Activated CD4-positive, alpha-beta T cell treated with anti-CD3 and anti-CD28 coated beads, Interleukin-2, Interleukin-4, amounts not matched to agents 100 ng/mL and 50 ng/mL, durations not matched to agents 16 hours and 8 hours (primary cell): ENCODE measurements around the gene PHF23.

ENCODE experiments used
- DNase-seq: peaks from one replicate; pipeline ENCODE4 v3.0.0-alpha.2; 2020; ENCODE audit warnings: low spot score

The PHF23 gene

DNA sequence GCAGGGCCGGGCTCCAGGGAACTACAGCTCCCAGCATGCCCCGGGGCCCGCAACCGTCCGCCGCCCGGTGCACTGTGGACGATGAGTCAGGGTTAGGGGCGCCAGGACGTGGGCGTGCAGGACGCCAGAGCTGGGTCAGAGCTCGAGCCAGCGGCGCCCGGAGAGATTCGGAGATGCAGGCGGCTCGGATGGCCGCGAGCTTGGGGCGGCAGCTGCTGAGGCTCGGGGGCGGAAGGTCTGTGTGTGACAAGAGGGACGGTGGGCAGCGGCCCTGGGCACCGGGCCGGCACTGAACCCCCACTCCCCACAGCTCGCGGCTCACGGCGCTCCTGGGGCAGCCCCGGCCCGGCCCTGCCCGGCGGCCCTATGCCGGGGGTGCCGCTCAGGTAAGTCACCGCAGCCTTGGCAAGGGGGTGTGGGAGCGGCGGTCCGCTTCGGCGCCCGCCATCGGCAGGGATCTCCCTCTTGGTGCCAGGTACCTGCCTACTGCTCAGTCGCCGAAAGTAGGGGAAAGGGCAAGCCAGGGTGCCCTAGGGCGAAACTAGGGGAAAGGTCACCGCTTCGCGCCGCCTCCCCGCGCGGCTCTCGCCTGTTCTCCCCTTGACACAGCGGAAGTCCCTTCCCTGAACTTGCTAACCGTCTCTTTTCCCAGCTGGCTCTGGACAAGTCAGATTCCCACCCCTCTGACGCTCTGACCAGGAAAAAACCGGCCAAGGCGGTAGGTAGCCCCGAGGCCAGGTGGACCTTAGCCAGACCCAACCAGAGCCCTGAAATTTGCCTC, 19.3 kb downstream of the PHF23 start, which contains the start of the genes ACADVL and DLG4:
Gene ACADVL (plus strand): TSS at position 127 of the 781 bp plus-strand sequence. CDS start 47 bp downstream, at position 174.
Gene DLG4 (minus strand): TSS at position 25 of the 781 bp plus-strand sequence.
- DNase-seq: peak; percentile 85

- no peak for DNase-seq
Observed at GRCh38 chr17:7219229-7219811, 19.9 kb downstream of the PHF23 start.

- DNase-seq: no peak
Observed at GRCh38 chr17:7218758-7219157, 20.5 kb downstream of the PHF23 start.

DNA sequence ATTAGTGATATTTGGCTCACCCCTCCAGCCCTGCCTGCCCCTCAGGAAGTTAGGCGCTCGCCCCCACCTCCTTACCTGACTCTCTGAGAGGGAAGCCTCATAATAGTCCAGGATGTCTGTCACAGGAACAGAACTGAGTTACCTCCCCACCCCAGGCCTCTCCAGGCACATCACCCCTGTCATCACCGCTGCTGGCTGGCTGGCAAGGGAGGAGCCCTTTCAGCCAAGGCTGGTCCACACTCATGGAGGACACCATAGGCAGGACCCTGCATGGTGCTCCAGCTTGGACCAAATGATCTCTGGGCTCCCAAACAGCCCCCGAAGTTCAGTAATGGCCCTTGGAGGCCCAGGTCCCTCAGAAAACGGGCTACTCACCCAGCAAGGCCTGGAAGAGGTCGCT, 21.1 kb downstream of the PHF23 start:
- no peak for DNase-seq

GRCh38 chr17:7217113-7217987, 21.9 kb downstream of the PHF23 start:
- no peak for DNase-seq

DNA sequence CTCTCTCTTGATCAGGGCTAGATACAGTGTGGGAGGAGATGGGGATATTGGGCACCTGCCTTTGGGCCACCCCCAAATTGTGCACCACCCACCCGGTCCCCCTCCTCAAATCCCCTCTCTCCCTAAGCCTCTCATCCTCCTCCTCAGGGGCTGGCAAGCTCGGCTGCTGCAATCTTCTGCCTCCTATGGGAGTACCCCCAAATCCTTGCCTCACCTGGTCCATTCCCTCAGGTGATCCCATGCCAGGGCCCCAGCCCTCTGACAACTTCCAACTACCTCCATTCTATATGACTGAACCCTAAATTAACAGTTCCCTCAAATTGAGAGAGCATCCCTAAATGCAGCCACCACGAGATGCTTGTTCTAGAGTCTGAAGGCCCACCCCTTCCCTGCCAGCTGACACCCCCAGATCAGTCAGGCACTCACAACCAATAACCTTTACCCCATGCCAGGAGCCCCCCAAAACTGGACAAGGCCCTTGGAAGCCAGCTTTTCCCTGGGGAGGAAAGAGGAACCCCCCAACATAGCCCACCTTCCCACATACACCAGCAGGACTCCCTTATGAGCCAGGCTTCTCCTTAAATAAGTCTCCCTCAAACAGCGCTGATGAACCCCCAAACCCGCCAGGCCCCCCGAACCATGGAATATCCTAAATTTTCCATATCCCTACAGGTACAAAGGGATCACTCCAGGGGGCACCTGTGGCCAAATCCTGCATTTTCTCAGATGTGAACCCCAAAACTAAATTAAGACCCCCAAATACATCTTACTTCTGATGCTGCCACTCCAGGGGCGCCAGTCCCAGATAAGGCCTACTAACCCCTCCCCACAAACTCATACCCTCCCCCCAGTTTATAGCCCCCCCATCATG, 22.8 kb downstream of the PHF23 start:
- DNase-seq: no peak

- DNase-seq: no peak
Observed at GRCh38 chr17:7215652-7216180, 23.5 kb downstream of the PHF23 start.

- DNase-seq: no peak
Observed at GRCh38 chr17:7215136-7215638, 24.1 kb downstream of the PHF23 start.

DNA sequence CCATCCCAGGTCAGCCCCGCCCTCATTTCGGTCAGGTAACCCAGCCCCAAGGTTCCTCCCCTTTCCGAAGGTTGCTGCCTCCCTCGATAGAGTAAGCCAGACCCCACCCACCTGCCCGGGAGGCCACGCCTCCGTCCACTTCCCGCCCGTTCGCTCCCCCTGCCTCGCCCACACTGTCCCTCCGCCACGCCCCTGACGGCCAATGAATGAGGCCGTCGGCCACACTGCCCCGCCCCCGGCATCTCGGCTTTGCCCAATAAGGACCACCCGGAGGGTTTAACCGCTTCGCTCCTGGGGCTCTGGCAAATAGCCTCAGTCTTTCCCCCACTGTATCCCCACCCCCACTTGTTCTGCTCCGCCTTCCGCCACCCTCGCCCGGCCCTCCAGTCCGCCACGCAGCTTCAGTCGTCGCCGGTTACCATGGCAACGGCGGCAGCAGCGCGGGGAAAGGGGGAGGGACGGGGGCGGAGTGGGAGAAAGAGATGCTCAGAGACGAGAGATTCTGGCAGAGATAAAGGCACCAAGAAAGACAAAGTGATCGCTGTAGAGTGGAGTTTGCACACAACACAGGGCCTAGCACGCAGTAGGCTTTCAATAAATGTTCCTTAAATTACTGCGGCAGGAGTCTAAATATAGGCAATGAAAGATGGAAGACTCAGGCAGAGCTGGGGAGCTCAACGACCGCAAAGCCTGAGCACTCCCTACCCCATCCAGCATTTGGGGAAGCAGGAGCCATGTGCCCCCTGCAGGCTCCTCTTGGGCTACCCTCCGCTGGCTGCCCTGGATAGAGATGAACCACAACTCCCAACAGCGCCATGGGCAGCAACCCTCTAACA, 24.7 kb downstream of the PHF23 start:
- DNase-seq: peak; percentile 99

GRCh38 chr17:7213895-7214299, 25.4 kb downstream of the PHF23 start:
- DNase-seq: peak; percentile 50

DNA sequence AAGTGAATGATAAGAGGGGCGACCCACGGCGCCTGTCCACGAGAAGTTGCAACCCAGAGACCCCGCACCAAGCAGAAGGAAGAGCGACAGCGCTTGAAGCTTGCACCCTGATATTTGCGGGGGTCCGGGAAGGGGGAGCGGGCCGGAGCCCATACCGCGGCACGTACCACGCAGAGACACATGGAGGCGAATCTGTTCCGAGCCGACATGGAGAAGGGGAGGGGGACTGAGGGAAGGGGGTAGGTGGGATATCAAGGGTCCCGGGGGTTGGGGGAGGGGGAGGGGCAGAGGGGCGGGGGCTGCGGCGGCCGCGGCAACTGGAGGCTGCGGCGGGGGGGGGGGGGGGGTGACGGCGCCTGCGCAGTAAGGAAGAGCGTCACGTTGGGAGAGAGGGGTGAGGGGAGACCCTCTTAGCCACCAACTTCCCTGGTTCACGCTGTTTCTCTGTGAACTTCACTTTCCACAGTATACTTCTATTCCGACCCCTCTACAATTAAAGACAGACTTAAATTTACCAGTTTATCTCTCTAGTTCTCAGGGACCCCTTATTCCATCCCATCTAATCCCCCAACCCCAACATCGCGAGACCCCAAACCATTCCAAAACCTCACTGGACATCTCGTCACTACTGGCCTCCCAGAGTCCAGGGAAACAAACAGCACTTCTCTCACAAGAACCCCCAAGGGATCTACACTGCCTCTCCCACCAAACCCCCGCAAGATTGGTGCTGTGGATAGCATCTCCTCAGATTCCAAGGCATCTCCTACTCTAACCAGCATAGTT, 27.6 kb downstream of the PHF23 start:
- DNase-seq: no peak

DNA sequence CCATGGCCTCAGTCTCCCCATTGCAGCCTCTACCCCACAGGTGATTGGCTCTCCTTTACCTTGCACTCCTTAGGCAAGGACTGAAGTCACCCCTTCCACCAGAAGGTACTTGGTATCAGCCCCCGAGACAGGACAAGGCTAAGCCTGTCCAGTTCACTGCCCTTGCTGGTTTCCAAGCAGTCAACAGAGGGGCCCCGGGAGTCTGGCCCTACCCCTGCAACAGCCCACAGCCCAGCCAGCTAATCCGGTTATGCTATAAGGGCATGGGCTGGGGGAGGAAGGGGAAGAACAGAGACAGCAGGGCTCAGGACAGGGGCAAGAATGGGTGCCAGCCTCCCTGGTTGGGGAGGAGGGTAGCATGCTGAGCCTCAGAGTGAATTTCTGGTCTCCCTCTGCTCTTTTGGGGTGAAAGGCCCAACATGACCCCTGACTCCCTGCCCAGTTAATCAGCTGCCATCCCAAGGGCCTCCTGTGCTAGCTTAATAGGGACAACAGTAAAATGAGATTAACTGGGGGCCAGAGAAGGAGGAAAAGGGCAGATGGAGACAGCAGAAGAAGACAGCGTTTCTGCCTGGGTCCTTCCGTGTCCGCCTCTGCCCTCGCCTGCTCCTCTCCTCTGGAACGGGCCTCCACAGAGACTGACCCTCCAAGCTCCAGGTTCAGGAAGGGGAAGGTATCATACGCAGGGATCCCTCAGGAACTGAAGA, 30.4 kb downstream of the PHF23 start:
- DNase-seq: no peak

- no peak for DNase-seq
Observed at GRCh38 chr17:7208027-7208571, 31.2 kb downstream of the PHF23 start.

GRCh38 chr17:7207120-7208001, 31.9 kb downstream of the PHF23 start:
- no peak for DNase-seq

DNA sequence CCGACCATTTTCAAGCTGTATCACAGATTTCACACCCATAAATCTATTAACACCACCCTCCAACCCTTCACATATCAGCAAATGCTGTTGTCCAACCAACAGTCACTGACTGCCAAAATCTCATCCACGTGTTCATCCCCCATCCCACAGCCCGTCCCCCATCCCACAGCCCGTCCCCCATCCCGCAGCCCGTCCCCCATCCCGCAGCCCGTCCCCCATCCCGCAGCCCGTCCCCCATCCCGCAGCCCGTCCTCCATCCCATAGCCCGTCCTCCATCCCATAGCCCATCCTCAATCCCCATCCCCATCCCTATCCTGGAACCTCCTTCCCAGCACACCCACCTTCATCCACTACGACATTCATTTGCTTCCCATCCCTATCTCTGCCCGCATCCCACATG, 33.7 kb downstream of the PHF23 start:
- DNase-seq: no peak

GRCh38 chr17:7204828-7205461, 34.3 kb downstream of the PHF23 start:
- DNase-seq: peak; percentile 91

- DNase-seq: no peak
Observed at GRCh38 chr17:7204336-7204735, 34.9 kb downstream of the PHF23 start.
